Stimulated activated CD4-positive, alpha-beta T cell treated with anti-CD3 and anti-CD28 coated beads, Interleukin-15, amount 100 ng/mL, for 24 hours (primary cell): ENCODE results near the gene KANK4.

Experiments used
- DNase-seq: peaks from one replicate; pipeline ENCODE4 v3.0.0-alpha.2; 2020

Gene KANK4

GRCh38 chr1:62336995-62337705 is 17.9 kb upstream of the KANK4 start:
- no peak for DNase-seq

GRCh38 chr1:62336638-62336994 is 17.4 kb upstream of the KANK4 start:
- no peak for DNase-seq

GRCh38 chr1:62335656-62336055 is 16.4 kb upstream of the KANK4 start:
- DNase-seq = no peak

DNA sequence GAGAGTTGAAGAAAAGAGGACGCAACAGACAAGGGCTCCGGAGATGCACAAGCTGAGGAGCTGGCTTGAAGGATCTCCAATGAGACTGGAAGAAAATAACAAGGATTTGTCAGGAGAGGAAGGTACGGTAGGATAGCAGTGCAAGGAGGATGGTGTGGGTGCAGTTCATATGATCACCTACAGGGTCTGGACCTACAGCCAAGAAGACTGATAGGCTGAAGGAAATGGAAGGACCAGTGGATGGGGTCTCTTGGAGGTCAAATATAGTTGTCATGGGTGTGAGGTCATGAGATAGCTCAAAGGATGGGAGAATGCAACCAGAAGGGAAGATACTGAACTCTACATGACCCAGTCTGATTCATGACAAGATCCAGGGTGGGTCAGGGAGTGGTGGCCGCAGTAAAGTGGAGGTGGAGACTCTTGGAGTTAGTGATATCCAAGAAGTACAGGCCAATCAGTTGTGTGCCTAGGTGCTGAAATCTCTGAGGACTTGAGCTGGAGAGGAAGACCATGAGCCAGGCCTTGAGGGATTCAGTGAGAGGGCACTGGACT is 15.3 kb upstream of the KANK4 start:
- DNase-seq = no peak

DNA sequence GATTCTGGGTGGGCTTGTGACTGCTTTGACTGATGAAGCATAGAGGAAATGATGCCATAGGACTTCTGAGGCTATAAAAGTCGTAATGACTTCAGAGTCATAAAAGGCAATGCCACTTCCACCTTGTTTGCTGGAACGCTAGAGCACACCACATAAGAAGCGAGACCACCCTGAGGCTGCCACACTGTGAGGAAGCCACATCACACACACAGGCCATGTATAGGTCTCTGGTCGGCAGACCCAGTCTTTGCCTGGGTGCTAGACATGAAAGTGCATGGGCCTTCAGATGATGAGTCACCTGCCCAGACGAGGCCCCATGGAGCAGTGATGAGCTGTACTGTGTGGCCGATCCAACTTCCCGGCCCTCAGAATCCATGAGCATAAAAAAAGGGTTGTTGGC is 14.2 kb upstream of the KANK4 start:
- no peak for DNase-seq

GRCh38 chr1:62327360-62328055 is 8.3 kb upstream of the KANK4 start:
- no peak for DNase-seq

GRCh38 chr1:62325681-62326080 is 6.4 kb upstream of the KANK4 start:
- DNase-seq = no peak

- no peak for DNase-seq
Measured at GRCh38 chr1:62325081-62325480, 5.8 kb upstream of the KANK4 start.

DNA sequence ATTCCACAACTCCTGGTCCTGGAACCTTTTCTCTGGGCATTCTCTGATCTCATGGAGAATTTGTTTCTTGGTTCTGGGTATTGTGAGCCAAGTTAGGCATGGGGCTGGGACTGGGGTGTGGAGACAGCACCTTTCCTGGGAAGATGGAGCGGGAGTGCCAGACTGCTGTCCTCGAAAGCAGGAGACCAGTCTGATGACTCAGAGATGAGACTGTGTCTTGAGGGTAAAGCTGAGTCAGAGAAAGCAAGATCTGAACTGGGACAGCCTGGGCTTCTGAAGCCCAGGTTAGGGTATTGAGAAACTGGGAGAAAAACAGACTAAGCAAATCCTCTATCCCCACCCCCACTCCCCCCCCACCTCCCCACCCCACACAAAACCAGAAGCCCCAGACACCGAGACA is 2.2 kb upstream of the KANK4 start:
- no peak for DNase-seq

- no peak for DNase-seq
Measured at GRCh38 chr1:62318320-62318755, 896 bp downstream of the KANK4 start.

GRCh38 chr1:62317021-62317768 is 2.0 kb downstream of the KANK4 start:
- no peak for DNase-seq

- no peak for DNase-seq
Measured at GRCh38 chr1:62316135-62316534, 3.1 kb downstream of the KANK4 start.

GRCh38 chr1:62315387-62315786 is 3.8 kb downstream of the KANK4 start:
- no peak for DNase-seq

- no peak for DNase-seq
Measured at GRCh38 chr1:62314454-62315350, 4.5 kb downstream of the KANK4 start.

GRCh38 chr1:62312698-62313097 is 6.5 kb downstream of the KANK4 start:
- no peak for DNase-seq

DNA sequence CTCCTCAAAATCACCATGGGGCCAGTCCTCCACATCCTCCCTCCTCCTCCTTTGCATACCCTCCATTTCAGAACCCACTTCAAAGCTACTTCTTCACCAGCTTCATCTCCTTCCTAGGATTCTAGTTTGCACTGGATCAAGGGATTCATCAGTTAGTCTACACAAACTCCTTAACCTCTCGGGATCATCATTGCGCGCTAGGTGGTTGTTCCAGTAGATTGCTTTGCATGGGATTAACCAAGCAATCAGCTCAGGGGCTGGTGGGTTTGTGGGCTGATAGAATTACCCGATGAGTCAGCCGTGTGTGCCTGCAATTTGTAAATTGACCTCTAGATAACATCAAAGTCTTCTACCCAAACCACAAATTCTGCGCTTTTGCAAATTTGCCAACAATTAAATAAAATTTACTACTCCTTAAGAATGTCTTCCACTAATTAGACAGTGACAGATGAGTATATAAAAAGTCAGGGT is 7.7 kb downstream of the KANK4 start:
- DNase-seq = no peak

- DNase-seq = no peak
Measured at GRCh38 chr1:62309906-62310305, 9.3 kb downstream of the KANK4 start.

DNA sequence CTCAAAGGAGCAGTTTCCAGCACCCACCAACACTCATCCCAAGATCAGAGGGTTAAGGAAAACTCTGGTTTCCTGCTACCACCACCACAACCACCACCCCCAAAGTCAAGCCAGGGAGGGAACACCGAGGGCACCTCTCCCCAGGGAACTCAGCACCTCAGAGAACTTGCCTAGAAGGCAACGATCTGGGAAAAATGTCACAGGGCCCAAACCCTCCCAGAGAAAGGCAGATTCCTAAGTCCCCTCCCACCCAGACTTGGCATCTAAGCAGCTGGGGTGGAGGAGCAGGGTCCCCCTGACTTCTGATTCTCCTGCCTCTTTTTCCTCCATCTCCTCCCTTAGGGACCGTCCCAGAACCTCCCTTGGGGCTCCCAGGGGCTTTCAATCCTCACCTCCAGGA is 10.6 kb downstream of the KANK4 start:
- DNase-seq = no peak

DNA sequence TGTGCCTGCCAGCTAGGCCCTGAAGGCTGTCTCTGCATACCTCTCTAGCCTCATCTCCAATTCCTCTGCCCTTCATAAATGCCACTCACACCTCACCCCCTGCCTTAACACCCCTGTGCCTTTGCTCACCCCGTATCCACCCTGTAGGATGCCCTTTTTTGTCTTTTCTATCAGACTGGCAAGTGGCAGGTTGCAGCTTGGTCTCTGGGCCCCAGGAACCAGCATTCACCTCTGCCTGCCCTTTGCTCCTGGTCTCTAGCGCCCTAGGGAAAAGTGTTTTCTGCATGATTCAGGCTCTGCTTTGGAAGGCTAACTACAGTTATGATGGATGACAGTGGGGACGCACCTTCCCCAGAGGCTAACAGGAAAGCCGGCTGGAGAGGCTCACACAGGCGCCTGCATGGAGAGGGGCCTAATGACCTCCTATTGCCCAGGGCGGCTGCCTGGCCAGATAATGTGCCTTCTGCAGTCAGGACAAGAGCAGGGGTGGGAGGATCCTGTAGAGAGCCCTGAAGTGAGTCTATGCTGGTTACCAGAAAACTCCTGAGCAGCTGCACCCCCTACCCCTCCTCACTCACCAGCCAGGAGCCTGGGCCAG is 11.2 kb downstream of the KANK4 start:
- DNase-seq = no peak

DNA sequence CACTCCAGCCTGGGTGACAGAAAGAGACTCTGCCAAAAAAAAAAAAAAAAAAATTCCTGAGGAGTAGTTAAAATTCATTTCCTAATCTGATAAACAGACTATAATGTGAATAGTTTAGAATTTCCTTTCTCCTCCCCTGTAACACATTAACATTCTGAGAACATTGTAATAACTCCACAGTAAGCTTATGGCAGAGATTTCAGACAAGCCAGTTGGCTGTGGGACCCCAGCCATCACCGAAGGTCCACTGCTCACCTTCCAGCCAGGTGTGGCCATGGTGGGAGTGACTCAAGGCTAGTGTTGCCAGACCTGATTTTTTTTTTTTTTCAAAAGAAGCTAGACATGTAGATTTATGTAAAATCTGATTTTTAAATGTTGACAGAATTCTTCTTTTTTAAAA is 11.8 kb downstream of the KANK4 start:
- no peak for DNase-seq

- no peak for DNase-seq
Measured at GRCh38 chr1:62306065-62306464, 13.2 kb downstream of the KANK4 start.

GRCh38 chr1:62304975-62305374 is 14.3 kb downstream of the KANK4 start:
- no peak for DNase-seq
